Tibial nerve (tissue), 4 donors: ENCODE measurements around the gene SLC37A1.
"Not testable (repeated sequence)": the region's sequence is repeated elsewhere in the genome, so short reads cannot be mapped to it uniquely, and the experiment has no call there.

Source experiments
- EP300 ChIP-seq, 2 donors: sonication (generic); formaldehyde crosslinking; IDR thresholded peaks; one replicate each; pipeline ENCODE4 v1.6.1; 2017; ENCODE audit warnings: antibody characterized with exemption in 2 of 2, mild to moderate bottlenecking in 1 of 2
- TF ChIP-seq, protein P1 (sequence below), 5 experiments: fragments of 200-600 bp in 3 of 5; fragments of 450-650 bp in 2 of 5; sonication (generic) in 3 of 5; IDR thresholded peaks; one replicate each; pipeline ENCODE4 v1.5.1; 2016 to 2019; ENCODE audit warnings: antibody characterized with exemption in 5 of 5, mild to moderate bottlenecking in 3 of 5, moderate library complexity in 2 of 5

DNA sequence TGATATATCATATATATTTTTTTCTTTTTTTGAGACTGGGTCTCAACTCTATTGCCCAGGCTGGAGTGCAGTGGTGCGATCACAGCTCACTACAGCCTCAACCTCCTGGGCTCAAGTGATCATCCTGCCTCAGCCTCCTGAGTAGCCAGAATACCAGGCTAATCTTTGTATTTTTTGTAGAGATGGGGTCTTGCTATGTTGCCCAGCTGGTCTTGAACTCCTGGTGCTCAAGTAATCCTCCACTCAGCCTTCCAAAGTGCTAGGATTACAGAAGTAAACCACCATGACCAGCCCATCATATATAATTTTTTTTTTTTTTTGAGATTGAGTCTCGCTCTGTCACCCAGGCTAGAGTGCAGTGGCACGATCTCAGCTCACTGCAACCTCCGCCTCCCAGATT, 43.9 kb upstream of the SLC37A1 start:
- TF ChIP-seq, protein P1, sequence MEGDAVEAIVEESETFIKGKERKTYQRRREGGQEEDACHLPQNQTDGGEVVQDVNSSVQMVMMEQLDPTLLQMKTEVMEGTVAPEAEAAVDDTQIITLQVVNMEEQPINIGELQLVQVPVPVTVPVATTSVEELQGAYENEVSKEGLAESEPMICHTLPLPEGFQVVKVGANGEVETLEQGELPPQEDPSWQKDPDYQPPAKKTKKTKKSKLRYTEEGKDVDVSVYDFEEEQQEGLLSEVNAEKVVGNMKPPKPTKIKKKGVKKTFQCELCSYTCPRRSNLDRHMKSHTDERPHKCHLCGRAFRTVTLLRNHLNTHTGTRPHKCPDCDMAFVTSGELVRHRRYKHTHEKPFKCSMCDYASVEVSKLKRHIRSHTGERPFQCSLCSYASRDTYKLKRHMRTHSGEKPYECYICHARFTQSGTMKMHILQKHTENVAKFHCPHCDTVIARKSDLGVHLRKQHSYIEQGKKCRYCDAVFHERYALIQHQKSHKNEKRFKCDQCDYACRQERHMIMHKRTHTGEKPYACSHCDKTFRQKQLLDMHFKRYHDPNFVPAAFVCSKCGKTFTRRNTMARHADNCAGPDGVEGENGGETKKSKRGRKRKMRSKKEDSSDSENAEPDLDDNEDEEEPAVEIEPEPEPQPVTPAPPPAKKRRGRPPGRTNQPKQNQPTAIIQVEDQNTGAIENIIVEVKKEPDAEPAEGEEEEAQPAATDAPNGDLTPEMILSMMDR (IDR thresholded peaks at IDR 0.05), result not testable (repeated sequence)
- TF ChIP-seq EP300 (IDR thresholded peaks at IDR 0.05), result not testable (repeated sequence)
